CD4-positive, alpha-beta memory T cell (primary cell): ENCODE measurements around the gene CREB3L4. TPM values are rescaled to one million over a fixed set of nuclear protein-coding genes. Genes with fewer than 3 reads are reported as not detected.

Experiments used
- CTCF ChIA-PET: fragments of 350-600 bp; sonication (Branson Sonifier 250); formaldehyde crosslinking; loops from one replicate; lab custom pipeline; 2021; ENCODE audit warnings: inconsistent platforms; ENCODE audit not compliant: partially characterized antibody; lab: Charles Lee
- POLR2A ChIA-PET: fragments of 350-600 bp; sonication (Branson Sonifier 250); formaldehyde crosslinking; loops from one replicate; lab custom pipeline; 2021; ENCODE audit not compliant: partially characterized antibody; lab: Charles Lee
- DNase-seq, 5 donors: peaks; one replicate each; pipeline versions ENCODE4 v3.0.0 to v3.0.0-alpha.2; 2020 to 2022; ENCODE audit warnings: mixed read lengths in 1 of 5
- H3K27ac ChIP-seq: one replicate; pipeline ENCODE4 v1.7.0; 2013; ENCODE audit warnings: low read depth, low read length
- H3K27me3 ChIP-seq: 2 replicates; pipeline ENCODE4 v1.7.0; 2013; ENCODE audit warnings: mild to moderate bottlenecking, low read length, moderate library complexity; ENCODE audit not compliant: insufficient read depth
- H3K36me3 ChIP-seq: 2 replicates; pipeline ENCODE4 v1.7.0; 2013; ENCODE audit warnings: mild to moderate bottlenecking, low read length, moderate library complexity; ENCODE audit not compliant: insufficient read depth
- H3K4me1 ChIP-seq: 2 replicates; pipeline ENCODE4 v1.7.0; 2013; ENCODE audit warnings: mild to moderate bottlenecking, low read length, moderate library complexity; ENCODE audit not compliant: insufficient read depth
- H3K4me3 ChIP-seq, 2 donors: one replicate each; pipeline ENCODE4 v1.7.0; 2013; ENCODE audit warnings: low read length in 2 of 2, mild to moderate bottlenecking in 1 of 2
- H3K9me3 ChIP-seq, 2 donors: one replicate each; pipeline ENCODE4 v1.7.0; 2013; ENCODE audit warnings: low read length in 2 of 2, control low read depth in 1 of 2; ENCODE audit not compliant: control insufficient read depth in 1 of 2
- H3K27ac Mint-ChIP-seq, 7 donors: one replicate each; pipeline ENCODE4 v1.8.0; 2020 to 2021; ENCODE audit warnings: mixed read lengths in 7 of 7, mild to moderate bottlenecking in 6 of 7, inconsistent platforms in 3 of 7, moderate library complexity in 3 of 7
- H3K27me3 Mint-ChIP-seq, 2 donors: one replicate each; pipeline ENCODE4 v1.8.0; 2020 to 2021; ENCODE audit warnings: mixed read lengths in 2 of 2
- H3K36me3 Mint-ChIP-seq, 2 donors: one replicate each; pipeline ENCODE4 v1.8.0; 2020 to 2021; ENCODE audit warnings: mixed read lengths in 2 of 2, inconsistent platforms in 1 of 2, mild to moderate bottlenecking in 1 of 2
- H3K4me1 Mint-ChIP-seq, 4 donors: one replicate each; pipeline ENCODE4 v1.8.0; 2020 to 2021; ENCODE audit warnings: mixed read lengths in 4 of 4, mild to moderate bottlenecking in 1 of 4
- H3K4me3 Mint-ChIP-seq, 8 donors: one replicate each; pipeline ENCODE4 v1.8.0; 2020 to 2021; ENCODE audit warnings: mixed read lengths in 8 of 8, mild to moderate bottlenecking in 7 of 8, moderate library complexity in 6 of 8, inconsistent platforms in 3 of 8
- H3K9me3 Mint-ChIP-seq, 8 donors: one replicate each; pipeline ENCODE4 v1.8.0; 2020 to 2021; ENCODE audit warnings: mixed read lengths in 8 of 8, mild to moderate bottlenecking in 5 of 8, inconsistent platforms in 3 of 8, moderate library complexity in 1 of 8
- intact Hi-C: fragments of 100-400 bp; cut with micrococcal nuclease; formaldehyde crosslinking; loops from one replicate; pipeline ENCODE4 v1.15.1; 2023
- polyA plus RNA-seq, 2 donors: library from polyadenylated mRNA; unstranded; fragments of 300-500 nt; fragmentation: Illumina TruSeq; gene quantifications; one replicate each; pipeline ENCODE4 v1.2.3, GENCODE V29; 2021
- total RNA-seq, 2 experiments: library from RNA; stranded (reverse); gene quantifications; one replicate each; pipeline ENCODE4 v1.2.3, GENCODE V29; 2021

CREB3L4 gene
- total and polyA plus RNA-seq, 4 experiments from 2014 or later = 1.2 to 9.8 (median 6.3) TPM

- DNase-seq = no peak
- Histone ChIP-seq H3K9me3 (no peaks in the 10 kb centered on the region), H3K27ac (no peak overlapping the region), H3K27me3 (no peaks in the 10 kb centered on the region), H3K4me3 (no peak overlapping the region), H3K36me3 (peaks cover 86% of the 10 kb centered on the region), H3K4me1 (no peaks in the 10 kb centered on the region)
- Mint-ChIP-seq H3K27ac (peak overlapping the region in 5 of 7 donors; percentile 34 to 51 (median 46)), H3K9me3 (no peaks in the 10 kb centered on the region), H3K27me3 (no peaks in the 10 kb centered on the region), H3K4me3 (no peak overlapping the region), H3K36me3 (peaks cover 46 to 74% of the 10 kb centered on the region in 2 donors), H3K4me1 (peaks cover 3 to 16% (median 7%) of the 10 kb centered on the region in 4 donors)
- ChIA-PET CTCF (interaction anchor here (1.7 kb wide), 1 partner anchor 10 kb away, joined by 5 read pairs; the partner anchor contains the start of gene DENND4B), POLR2A (interaction anchor here (1.7 to 13.0 kb wide), 2 partner anchors 11 to 13 kb away, joined by 7 to 298 read pairs; partner anchors contain the start of gene GATAD2B)
- intact Hi-C loops = no loop called here
Observed at GRCh38 chr1:153936011-153936802, 31.5 kb upstream of the CREB3L4 start.

GRCh38 chr1:153937331-153937730 is 30.4 kb upstream of the CREB3L4 start:
- CTCF ChIA-PET = interaction anchor here (1.7 kb wide), 1 partner anchor 9 kb away, joined by 5 read pairs; the partner anchor contains the start of gene DENND4B
- H3K27ac ChIP-seq = no peak overlapping the region
- intact Hi-C loops = no loop called here

GRCh38 chr1:153938996-153939395 is 28.7 kb upstream of the CREB3L4 start:
- ChIA-PET CTCF (no interaction called here), POLR2A (interaction anchor here (1.3 to 13.0 kb wide), 5 partner anchors 14 to 52 kb away, joined by 3 to 298 read pairs (median 5); partner anchors contain the start of genes CREB3L4, CRTC2, GATAD2B and RPS27)
- no peak overlapping the region for H3K4me3 ChIP-seq
- Mint-ChIP-seq H3K36me3 (peaks cover 57 to 80% of the 10 kb centered on the region in 2 donors), H3K27me3 (no peaks in the 10 kb centered on the region), H3K27ac (peak overlapping the region in 2 of 7 donors; percentile 18 to 56), H3K9me3 (no peaks in the 10 kb centered on the region), H3K4me1 (peaks cover 16 to 41% (median 23%) of the 10 kb centered on the region in 4 donors), H3K4me3 (peak overlapping the region in 1 of 8 donors; percentile 55)
- H3K4me1 ChIP-seq = peaks cover 19% of the 10 kb centered on the region
- intact Hi-C loops = no loop called here
- H3K9me3 ChIP-seq = no peaks in the 10 kb centered on the region
- no peaks in the 10 kb centered on the region for H3K27me3 ChIP-seq
- DNase-seq = no peak
- H3K27ac ChIP-seq = no peak overlapping the region
- H3K36me3 ChIP-seq = peaks cover 84% of the 10 kb centered on the region

More at GRCh38 chr1:153937331-153937730, 30.4 kb upstream of the CREB3L4 start:
- Histone ChIP-seq H3K4me3 (no peak overlapping the region), H3K27me3 (no peaks in the 10 kb centered on the region), H3K36me3 (peaks cover 91% of the 10 kb centered on the region), H3K4me1 (peaks cover 2% of the 10 kb centered on the region), H3K9me3 (no peaks in the 10 kb centered on the region)
- DNase-seq = no peak
- peaks cover 49 to 78% of the 10 kb centered on the region in 2 donors for H3K36me3 Mint-ChIP-seq
- peaks cover 4 to 24% (median 10%) of the 10 kb centered on the region in 4 donors for H3K4me1 Mint-ChIP-seq
- H3K9me3 Mint-ChIP-seq = no peaks in the 10 kb centered on the region
- no peaks in the 10 kb centered on the region for H3K27me3 Mint-ChIP-seq
- peak overlapping the region in 2 of 7 donors; percentile 24 to 57 for H3K27ac Mint-ChIP-seq
- no peak overlapping the region for H3K4me3 Mint-ChIP-seq
- POLR2A ChIA-PET = interaction anchor here (13.0 kb wide), 1 partner anchor 12 kb away, joined by 298 read pairs; the partner anchor contains the start of gene GATAD2B

- H3K27ac Mint-ChIP-seq = peak overlapping the region in 3 of 7 donors; percentile 14 to 46 (median 35)
Observed at GRCh38 chr1:153939476-153939875, 28.2 kb upstream of the CREB3L4 start.

GRCh38 chr1:153940756-153941155 is 26.9 kb upstream of the CREB3L4 start:
- H3K27me3 ChIP-seq = no peaks in the 10 kb centered on the region
- Mint-ChIP-seq H3K36me3 (peaks cover 48 to 78% of the 10 kb centered on the region in 2 donors), H3K27me3 (peaks cover 0 to 4% of the 10 kb centered on the region in 2 donors), H3K9me3 (peaks cover 0 to 4% (median 0%) of the 10 kb centered on the region in 8 donors), H3K4me3 (no peak overlapping the region), H3K4me1 (peaks cover 23 to 58% (median 35%) of the 10 kb centered on the region in 4 donors), H3K27ac (peak overlapping the region in 3 of 7 donors; percentile 17 to 92 (median 57))
- ChIA-PET POLR2A (interaction anchor here (0.7 to 13.0 kb wide), 7 partner anchors 10 to 35 kb away, joined by 3 to 298 read pairs (median 4); partner anchors contain the start of genes CREB3L4, CRTC2 and GATAD2B), CTCF (interaction anchor here (0.9 kb wide), 1 partner anchor 17 kb away, joined by 3 read pairs; no protein-coding TSS in a partner anchor)
- no peak overlapping the region for H3K4me3 ChIP-seq
- no peak for DNase-seq
- H3K36me3 ChIP-seq = peaks cover 67% of the 10 kb centered on the region
- no peaks in the 10 kb centered on the region for H3K9me3 ChIP-seq
- intact Hi-C loops = no loop called here
- peaks cover 29% of the 10 kb centered on the region for H3K4me1 ChIP-seq
- H3K27ac ChIP-seq = no peak overlapping the region

More at GRCh38 chr1:153939476-153939875, 28.2 kb upstream of the CREB3L4 start:
- no peak overlapping the region for H3K4me3 ChIP-seq
- Mint-ChIP-seq H3K9me3 (no peaks in the 10 kb centered on the region), H3K36me3 (peaks cover 55 to 79% of the 10 kb centered on the region in 2 donors), H3K4me3 (no peak overlapping the region), H3K27me3 (no peaks in the 10 kb centered on the region), H3K4me1 (peaks cover 19 to 46% (median 27%) of the 10 kb centered on the region in 4 donors)
- intact Hi-C loops = no loop called here
- ChIA-PET CTCF (interaction anchor here (0.5 kb wide), 1 partner anchor 74 kb away, joined by 3 read pairs; no protein-coding TSS in a partner anchor), POLR2A (interaction anchor here (1.0 to 13.0 kb wide), 6 partner anchors 14 to 51 kb away, joined by 3 to 298 read pairs (median 4); partner anchors contain the start of genes CREB3L4, CRTC2, GATAD2B and JTB)
- DNase-seq = no peak
- peaks cover 24% of the 10 kb centered on the region for H3K4me1 ChIP-seq
- no peaks in the 10 kb centered on the region for H3K9me3 ChIP-seq
- H3K27me3 ChIP-seq = no peaks in the 10 kb centered on the region
- H3K36me3 ChIP-seq = peaks cover 79% of the 10 kb centered on the region
- no peak overlapping the region for H3K27ac ChIP-seq

- H3K27ac ChIP-seq = peak overlapping the region; percentile 29
- peaks cover 54% of the 10 kb centered on the region for H3K36me3 ChIP-seq
- H3K9me3 Mint-ChIP-seq = peaks cover 0 to 4% (median 0%) of the 10 kb centered on the region in 8 donors
- intact Hi-C loops = no loop called here
- H3K36me3 Mint-ChIP-seq = peaks cover 40 to 68% of the 10 kb centered on the region in 2 donors
- peaks cover 23 to 58% (median 35%) of the 10 kb centered on the region in 4 donors for H3K4me1 Mint-ChIP-seq
- H3K27me3 Mint-ChIP-seq = peaks cover 0 to 4% of the 10 kb centered on the region in 2 donors
- H3K4me3 Mint-ChIP-seq = peak overlapping the region in 3 of 8 donors; percentile 7 to 50 (median 42)
- CTCF ChIA-PET = interaction anchor here (0.6 kb wide), 1 partner anchor 150 kb away, joined by 3 read pairs; no protein-coding TSS in a partner anchor
- peaks cover 34% of the 10 kb centered on the region for H3K4me1 ChIP-seq
- H3K27ac Mint-ChIP-seq = peak overlapping the region in 6 of 7 donors; percentile 25 to 97 (median 53)
- DNase-seq = no peak
- POLR2A ChIA-PET = interaction anchor here (0.7 to 13.0 kb wide), 5 partner anchors 11 to 158 kb away, joined by 3 to 298 read pairs (median 10); partner anchors contain the start of genes CREB3L4, CRTC2 and GATAD2B
- H3K27me3 ChIP-seq = no peaks in the 10 kb centered on the region
- H3K4me3 ChIP-seq = no peak overlapping the region
- H3K9me3 ChIP-seq = no peaks in the 10 kb centered on the region
Observed at GRCh38 chr1:153941826-153942725, 25.6 kb upstream of the CREB3L4 start.
